NCI-H2227 treated with DMSO at 0.1 percent for 48 hours (cell line): Measurements from ENCODE around the gene TAF3.
"Not testable (repeated sequence)": the region's sequence is repeated elsewhere in the genome, so short reads cannot be mapped to it uniquely, and the experiment has no call there.

ENCODE experiments used
- DNase-seq: peaks from one replicate; lab custom pipeline; 2025; lab: John Stamatoyannopoulos, UW

TAF3 gene

DNA sequence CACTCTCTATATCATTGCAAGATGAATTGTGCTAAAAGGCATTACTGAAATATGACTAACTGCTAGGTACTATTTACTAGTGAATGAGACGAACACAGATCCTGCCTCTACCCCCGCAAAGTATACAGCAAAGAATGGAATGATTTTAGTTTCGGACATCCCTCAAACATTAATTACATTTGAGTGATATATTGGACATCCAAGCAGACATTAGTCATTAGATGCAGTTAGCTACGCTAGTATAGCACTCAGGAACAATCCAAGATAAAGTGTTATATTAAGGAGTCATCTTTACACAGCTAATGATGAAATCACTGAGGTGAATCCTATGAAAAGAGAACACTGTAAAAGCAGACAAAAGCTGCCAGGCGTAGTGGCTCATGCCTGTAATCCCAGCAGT lies 7.3 kb upstream of the TAF3 start:
- no peak for DNase-seq

DNA sequence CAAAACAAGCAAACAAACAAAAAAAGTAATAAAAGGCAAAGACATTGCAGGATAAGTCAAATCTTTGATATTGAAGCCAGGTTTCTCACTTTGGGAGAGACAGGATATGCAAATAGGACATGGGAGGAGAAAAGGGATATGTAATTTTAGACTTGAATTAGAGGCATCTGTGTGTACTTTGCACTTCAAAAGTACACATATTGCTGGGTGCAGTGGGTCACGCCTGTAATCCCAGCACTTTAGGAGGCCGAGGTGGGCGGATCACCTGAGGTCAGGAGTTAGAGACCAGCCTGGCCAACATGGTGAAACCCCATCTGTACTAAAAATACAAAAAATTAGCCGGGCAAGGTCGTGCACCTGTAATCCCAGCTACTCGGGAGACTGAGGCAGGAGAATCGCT lies 6.6 kb upstream of the TAF3 start:
- not testable (repeated sequence) for DNase-seq

DNA sequence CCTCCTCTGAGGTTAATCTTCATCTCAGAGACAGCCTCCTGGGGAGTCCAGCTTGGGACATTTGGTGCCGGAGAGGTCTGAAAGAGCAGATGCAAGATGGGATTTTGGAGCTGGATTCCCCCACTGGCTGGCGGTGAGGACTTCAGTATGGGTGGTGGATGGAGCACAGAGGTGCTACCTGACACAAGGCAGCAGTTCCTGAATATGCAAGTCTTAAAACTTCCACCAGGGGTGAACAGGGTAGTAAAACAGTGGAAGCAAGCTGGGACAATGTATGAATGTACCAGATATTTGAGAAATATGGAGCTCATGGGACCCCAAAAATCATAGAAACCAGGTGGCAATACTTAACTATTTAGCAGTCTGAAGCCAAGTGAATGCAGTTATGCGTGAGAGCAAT lies 4.8 kb upstream of the TAF3 start:
- no peak for DNase-seq

DNA sequence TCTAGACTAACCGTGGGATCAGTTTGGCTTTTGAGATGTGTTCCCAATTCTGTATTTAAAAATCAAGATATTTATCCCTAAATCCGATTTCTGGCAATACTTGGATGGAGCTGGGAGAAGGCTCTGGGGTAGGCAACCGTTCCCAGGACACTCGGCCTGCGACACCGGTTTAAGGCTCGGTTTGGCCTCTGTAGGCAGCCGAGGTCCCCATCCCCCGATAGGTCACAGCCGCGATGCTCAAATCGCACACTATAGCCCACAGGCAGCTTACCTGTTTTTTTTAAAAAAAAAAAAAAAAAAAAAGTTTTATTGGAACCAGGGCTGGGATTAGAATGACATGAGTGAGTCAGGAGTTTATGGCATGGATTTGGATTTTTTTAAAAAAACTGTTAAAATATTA lies 729 bp upstream of the TAF3 start:
- no peak for DNase-seq

- DNase-seq = no peak
Observed at GRCh38 chr10:7817984-7818294, 366 bp upstream of the TAF3 start.

GRCh38 chr10:7819121-7819460 lies 786 bp downstream of the TAF3 start:
- DNase-seq = no peak

DNA sequence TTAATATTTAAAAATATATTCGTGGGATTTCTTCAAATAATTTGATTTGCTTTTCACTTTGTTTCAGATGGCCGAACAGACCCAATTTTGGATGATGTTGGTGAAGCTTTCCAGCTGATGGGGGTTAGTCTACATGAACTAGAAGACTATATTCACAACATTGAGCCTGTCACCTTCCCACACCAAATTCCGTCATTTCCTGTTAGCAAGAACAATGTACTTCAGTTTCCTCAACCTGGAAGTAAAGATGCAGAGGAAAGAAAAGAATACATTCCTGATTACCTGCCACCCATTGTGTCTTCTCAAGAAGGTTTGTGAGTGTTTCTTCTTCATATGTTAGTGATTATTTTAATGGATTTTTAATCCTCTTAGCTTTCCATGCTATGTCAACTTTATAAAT lies 5.9 kb downstream of the TAF3 start:
- DNase-seq = no peak

DNA sequence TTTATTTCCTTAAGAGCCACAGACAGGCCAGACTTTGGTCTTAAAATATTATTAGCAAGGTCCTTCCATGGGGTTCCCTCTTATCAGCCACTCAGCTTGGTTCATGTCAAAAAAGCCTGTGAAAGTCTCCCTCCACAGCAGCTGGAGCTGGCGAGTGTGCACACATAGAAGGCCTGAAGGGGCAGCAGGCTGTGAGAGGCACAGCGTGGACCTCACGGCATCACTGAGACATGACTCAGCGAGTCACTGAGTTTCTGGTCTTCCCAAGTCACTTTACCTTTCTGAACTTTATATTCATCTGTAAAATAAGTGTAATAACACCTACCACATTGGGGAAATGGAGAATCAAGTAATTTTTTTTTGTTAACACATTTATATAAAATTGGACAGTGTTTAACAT lies 8.7 kb downstream of the TAF3 start:
- DNase-seq = no peak

DNA sequence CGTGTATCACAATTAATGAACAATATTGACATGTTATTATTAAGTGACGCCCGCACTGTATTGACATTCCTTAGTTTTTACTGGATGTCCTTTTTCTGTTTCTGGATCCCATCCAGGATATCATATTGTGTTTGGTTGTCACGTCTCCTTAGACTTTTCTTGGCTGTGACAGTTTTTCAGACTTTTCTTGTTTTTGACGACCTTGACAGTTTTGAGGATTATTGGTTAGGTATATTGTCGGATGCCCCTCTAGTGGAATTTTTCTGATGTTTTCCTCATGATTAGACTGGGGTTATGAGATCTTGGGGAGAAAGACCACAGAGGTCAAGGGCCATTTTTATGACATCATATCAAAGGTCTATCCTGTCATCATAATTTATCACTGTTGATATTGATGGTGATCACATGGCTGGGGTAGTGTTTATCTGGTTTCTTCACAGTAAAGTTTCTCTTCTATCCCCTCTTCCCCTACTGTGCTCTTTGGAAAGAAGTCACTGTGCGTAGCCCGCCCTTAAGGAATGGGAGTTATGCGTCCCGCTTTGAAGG lies 11.1 kb downstream of the TAF3 start:
- no peak for DNase-seq

DNA sequence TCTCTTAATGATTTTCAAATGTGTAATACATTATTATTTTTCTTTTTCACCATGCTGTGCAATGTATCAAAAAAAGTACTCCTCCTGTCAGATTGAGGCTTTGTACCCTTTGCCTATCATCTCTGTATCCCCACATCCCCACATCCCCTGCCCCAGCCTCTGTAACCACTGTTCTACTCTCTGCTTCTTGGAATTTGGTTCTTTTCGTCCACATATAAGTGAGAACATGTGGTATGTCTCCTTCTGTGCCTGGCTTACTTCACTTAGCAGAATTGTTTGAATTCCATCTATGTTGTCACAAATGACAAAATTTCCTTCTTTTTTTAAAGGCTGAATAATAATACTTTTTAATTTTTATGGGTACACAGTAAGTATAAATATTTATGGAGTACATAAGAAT lies 13.8 kb downstream of the TAF3 start:
- no peak for DNase-seq

GRCh38 chr10:7833210-7833609 lies 14.9 kb downstream of the TAF3 start:
- DNase-seq = no peak

DNA sequence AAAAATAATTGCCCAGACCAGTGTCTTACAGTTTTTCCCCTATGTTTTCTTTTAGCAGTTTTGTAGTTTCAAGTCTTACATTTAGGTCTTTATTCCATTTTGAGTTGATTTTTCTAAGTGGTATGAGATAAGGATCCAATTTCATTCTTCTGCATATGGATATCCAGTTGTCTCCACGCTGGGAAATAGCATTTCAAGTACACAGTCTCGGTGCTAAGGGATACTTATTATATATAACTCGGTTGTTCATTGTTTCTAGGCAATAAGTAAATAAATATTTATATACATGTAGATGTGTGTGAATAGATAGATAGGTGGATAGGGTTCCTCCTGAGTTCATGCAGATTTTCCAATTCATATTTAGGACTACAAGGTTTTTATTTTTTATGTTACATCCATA lies 16.0 kb downstream of the TAF3 start:
- no peak for DNase-seq

DNA sequence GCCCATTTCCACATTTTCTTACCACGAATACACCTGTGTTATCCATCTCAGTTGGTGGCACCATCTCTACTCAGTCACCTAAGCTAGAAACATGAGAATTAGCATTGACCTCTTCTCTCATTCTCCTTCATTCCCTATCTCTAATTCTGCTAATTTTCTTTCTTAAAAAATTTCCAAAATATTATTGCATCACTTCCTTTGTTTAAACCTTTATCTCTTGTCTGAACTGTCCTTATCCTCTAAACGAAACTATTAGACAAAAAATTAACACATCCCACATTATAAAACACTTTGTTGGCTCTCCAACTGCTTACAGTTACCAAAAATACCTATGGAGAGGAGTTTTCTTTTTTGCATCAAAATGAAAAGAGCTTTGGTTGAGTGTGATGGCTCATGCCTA lies 18.3 kb downstream of the TAF3 start:
- DNase-seq = no peak

- DNase-seq = no peak
Observed at GRCh38 chr10:7846591-7846990, 28.3 kb downstream of the TAF3 start.

- no peak for DNase-seq
Observed at GRCh38 chr10:7853226-7853842, 35.0 kb downstream of the TAF3 start.

- DNase-seq = no peak
Observed at GRCh38 chr10:7853890-7854289, 35.6 kb downstream of the TAF3 start.

- DNase-seq = no peak
Observed at GRCh38 chr10:7855205-7855604, 36.9 kb downstream of the TAF3 start.

GRCh38 chr10:7856678-7857077 lies 38.4 kb downstream of the TAF3 start:
- DNase-seq = no peak

DNA sequence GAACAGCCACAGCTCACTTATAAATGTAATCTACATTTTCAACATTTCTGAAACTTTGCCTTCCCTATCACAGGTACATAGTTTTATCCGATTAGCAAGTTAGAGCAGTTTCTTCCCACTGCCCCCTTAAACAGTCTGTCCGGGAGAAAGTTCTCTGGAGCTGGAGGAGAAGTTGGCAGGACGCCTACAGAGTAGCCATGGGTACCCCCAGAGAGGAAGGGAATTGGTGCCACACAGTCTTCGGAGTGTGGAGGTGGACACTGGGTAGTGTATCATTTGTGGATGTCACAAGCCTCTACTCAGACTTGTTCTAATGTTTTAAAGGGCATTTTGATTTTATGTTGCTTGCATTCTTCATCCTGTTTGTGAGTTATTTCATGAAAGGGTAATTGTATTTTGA lies 39.0 kb downstream of the TAF3 start:
- DNase-seq = no peak

GRCh38 chr10:7861509-7862120 lies 43.3 kb downstream of the TAF3 start:
- DNase-seq = no peak

DNA sequence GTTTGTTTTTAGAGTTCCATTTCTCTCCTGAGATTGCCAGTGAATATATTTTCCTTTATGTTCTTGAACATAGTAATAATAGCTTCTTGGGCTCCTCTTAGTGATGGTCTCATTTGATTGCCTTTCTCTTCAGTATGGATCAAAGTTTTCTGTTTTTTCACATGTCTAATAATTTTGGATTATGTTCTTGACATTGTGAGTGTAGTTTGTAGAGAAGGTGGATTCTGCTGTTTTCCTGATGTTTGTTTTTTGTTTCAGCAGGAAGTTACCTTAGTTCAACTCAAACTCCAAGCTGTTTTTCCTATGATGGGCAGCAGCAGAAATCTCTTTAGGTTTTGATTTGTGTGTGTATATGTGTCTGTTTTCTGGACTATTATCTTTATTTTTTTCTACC lies 43.8 kb downstream of the TAF3 start:
- DNase-seq = no peak

DNA sequence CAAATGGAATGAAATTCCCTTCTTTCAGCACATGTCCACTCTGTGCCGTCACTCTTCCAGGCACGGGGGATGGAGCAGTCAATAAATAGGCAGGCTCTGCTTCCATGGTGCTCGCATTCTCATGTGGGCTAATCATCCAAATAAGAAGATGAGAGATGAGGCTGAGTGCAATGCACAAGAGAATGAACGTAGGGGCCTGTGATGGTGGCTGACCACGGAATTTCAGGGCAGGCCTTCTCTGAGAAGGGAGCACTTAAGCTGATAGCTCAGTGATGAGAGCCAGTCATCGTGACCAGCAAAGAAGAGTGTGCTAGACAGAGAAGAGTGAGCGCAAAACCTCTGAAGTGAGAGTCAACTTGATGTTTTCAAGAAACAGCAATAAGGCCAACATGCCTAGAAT lies 47.9 kb downstream of the TAF3 start:
- no peak for DNase-seq

GRCh38 chr10:7872041-7872442 lies 53.7 kb downstream of the TAF3 start:
- DNase-seq = no peak

DNA sequence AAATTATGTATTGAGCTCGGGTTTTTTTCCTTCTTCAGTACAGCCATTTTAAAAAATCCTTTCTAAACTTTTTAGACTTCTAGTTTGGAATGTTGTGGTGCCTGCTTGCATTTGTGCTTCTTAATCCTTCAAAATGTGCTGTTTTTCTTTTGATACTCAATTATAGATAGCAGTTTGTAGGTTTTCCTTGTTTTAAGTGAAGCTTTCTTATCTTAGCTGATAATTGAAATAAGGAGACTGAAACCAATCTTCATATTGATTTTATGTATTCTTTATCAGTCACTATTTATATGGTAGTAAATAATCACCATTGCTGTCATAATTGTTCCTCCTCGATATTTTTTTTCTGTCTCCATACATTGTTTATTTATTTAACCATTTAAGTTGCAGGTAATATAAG lies 56.6 kb downstream of the TAF3 start:
- DNase-seq = no peak
